ENCODE data around the gene CX3CL1.

The CX3CL1 gene

DNA sequence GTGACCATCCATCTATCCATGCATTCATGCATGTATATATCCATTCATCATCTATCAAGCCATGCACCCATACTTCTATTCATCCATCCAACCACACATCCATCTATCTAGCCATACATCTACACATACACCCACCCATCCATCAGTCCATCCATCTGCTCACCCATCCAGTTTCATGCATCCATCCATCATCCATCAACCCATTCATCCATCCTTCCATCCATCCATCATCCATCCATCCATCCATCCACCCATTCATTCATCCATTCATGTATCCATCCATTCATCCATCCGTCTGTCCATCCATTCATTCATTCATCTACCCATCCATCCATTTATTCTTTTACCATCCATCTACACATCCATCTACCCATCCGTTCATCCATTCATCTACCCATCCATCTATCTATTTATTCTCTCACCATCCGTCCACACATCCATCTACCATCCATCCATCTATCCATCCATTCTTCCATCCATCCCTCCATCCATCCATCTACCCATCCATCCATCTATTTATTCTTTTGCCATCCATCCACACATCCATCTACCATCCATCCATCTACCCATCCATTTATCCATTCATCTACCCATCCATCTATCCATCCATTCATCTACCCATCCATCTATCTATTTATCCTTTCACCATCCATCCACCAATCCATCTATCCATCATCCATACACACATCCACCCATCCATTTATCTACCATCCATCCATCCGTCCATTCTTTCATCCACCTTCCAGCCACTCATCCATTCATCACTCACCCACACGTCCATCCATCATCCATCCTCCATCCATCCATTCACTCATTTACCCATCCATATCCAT lies 35.4 kb downstream of the CX3CL1 start:
- DNase-seq: no peak

DNA sequence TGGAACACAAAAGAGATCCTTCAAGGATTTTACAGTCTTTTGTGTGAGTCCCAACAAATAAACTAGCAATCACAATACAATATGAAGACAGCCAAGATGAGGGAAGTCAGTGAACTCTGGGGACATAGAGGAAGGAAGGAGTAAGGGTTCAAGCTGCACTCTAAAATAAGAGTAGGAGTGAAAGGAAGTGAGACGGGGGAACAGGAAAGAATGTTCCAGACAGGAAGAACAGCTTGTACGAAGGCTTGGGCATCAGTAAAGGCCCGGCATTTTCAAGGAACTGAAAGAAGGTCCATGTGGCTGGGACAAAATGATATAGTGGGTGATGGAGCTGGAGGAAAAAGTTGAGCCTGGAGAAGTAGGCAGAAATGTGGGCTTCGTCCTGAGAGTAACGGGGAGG lies 36.8 kb downstream of the CX3CL1 start:
- no peak for DNase-seq

DNA sequence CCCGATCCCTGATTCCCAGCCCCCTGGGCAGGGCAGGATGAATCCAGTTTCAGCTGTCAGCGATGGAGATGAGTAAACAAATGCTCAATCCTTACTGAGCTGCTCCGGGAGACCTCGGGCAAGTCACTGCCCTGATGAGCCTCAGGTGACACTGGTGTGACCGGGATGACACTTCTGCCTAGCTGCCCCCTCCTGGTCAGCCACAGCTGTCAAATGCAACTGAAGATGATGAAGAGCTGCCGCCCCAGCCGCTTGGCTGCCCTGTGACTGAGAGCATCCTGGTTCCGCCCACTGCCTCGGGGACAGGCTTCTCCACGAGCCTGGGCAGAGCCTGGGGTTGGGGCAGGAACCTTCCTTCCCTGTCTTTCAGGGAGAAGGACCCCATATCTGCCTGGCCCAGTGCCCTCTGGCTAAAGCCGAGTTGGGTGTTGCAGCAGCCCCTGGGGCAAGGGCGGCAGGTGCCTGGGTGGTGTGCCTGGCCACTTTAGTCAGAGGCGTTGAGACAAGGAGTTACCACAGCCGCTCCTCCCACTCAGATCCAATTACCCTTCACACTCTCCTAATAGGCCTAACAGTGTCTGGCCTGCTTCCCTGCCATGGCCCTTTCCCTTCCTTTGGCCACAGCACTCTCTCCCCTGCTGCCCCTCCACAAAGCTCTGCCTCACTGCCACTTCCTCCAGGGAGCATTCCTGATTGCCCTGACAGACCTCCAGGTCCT lies 37.7 kb downstream of the CX3CL1 start:
- DNase-seq: no peak

DNA sequence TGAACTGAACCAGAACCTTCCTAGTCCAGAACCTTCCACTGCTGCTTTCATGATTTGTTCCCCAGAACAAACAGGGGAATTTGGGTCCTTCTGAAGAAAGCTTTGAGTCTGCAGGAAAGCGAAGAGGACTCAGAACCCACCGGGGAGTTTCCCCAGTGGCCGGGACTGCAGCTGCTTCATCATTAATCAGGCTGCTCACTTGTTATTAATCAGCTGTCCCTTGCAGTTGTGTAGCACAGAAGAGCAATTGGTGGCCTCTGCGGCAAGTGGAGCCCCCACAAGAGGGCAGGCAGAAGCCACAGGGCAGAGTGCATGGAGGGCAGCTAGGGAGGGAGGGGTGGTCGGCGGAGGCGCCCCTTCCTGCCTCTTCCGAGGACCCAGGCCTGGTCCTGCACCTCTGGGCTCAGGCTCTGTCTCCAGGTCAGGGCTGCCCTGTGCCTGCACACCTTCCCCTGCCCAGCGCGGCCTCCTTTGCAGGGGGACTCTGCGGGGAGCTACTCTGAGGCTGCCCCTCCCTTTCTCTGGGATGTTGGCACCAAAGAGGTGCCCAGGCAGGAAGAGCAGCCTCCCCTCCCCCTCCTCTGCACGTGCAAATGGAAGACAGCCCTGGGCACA lies 39.2 kb downstream of the CX3CL1 start:
- DNase-seq: no peak

DNA sequence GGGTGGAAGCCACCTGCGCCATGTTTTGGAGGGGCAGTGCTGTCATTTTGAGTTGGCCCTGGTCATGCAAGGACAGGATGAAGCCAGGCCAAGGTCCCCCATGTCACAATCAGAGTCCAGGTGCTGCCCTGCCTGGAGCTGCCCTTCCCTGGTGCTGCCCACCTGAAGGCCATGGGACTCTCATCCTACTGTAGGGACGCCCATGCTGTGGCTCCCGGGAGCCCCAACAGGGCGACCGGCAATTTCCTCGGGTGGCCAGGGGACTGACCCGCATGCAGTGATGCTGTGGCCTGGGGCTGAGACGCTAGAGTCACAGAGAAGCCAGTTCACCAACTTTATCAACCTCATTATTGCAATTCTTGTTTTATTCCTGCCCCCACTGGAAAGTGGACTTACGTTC lies 40.3 kb downstream of the CX3CL1 start:
- DNase-seq: no peak

DNA sequence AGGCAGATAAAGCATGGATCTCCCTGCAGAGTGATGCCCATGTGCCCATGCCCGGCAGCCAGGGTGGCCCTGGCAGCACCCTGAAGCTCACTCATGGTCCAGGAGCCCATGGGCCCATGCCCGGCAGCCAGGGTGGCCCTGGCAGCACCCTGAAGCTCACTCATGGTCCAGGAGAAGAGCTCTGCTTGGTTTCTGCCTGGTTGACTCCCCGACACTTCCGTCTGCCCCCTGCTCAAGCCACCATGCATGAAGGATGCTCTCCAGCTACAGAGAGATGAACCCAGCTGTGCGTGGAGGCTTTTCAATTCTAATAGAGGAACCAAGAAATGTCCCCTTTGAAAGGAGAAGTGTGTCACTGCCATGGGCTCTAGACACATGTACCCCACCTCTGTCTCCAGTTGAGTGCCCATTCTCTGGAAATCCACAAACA lies 41.0 kb downstream of the CX3CL1 start:
- DNase-seq: no peak

DNA sequence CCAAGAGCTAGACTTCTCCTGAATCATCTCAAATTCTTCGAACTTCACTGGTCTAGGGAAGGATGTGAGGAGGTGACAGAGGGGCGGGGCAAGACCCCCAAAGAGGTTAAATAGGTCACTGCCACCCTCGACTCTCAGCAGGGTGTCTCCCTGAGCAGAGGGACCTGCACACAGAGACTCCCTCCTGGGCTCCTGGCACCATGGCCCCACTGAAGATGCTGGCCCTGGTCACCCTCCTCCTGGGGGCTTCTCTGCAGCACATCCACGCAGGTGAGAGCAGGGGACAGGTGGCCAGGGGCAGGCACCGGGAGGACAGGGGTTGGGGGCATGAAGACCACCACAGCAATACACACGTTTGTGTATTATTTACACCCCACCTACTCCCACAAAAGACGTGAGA lies 41.4 kb downstream of the CX3CL1 start:
- DNase-seq: no peak

DNA sequence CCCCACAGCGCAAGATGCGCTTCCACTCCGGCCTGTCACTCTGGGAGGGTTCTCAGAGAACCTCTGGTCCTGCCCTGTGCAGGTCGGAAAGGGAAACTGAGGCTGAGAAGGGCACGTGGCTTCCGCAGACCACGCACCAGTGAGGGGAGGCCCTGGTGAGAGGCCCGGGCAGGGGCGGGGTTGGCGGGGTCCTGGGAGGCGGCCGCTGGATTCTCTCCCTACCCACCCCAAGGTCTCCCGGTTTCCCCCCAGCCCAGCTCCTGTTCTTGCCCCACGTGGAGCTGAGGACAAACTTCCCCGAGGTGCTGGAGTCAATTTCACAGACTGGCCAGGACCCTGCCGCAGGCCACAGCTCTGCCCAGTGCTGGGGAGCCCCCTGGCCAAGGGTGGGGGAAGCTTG lies 43.8 kb downstream of the CX3CL1 start:
- no peak for DNase-seq

DNA sequence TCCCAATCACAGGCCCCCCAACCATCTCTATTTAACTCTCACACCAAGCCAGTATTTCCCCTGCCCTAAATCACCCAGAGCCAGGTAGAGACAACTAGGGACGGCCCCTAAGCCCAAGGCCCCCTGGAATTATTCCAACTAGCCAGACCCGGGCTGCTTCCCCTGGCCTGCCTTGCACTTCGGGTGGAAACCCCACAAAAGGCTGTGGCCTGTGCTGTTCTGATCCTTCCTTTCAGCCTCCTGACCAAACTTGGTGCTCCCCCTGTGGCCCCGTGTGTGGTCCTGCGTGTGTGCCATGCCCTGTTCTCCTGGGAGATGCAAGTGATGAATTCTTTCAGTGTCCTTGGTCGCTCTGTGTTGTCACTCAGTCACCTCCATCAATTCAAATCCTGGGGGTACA lies 47.2 kb downstream of the CX3CL1 start:
- no peak for DNase-seq

DNA sequence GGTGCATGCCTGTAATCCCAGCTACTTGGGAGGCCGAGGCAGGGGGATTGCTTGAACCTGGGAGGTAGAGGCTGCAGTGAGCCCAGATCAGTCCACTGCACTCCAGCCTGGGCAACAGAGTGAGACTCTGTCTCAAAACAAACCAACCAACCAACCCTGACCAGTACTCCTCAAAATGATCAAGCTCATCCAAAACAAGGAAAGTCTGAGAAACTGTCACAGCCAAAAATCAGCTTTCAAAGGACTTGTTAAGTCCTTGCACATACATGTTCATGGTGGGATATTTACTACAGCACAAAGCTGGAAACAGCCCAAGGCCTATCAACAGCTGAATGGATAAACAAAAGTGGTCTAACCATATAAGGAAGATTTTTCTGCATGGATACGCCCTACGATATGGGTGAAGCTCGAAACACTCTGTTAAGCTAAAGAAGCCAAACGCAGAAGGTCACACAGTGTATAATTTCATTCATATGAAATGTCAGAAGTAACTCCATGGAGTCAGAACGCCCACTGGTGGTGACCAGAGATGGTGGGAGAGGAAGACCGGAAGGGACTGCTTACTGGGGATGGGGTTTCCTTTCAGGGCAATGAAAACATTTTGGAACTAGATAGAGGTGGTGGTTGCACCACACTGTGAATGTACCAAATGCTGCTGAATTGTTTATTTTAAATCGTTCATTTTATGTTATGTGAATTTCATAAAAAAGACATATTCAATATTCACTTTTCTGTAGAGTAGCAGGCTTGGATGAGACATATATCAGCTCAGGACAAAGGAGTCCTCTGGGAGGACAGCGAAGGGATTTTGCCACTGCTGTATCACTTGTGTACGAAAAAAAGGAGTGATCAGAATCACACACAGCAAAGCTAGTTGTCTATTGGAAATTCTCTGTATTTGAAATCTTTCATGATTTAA lies 50.0 kb downstream of the CX3CL1 start:
- no peak for DNase-seq

DNA sequence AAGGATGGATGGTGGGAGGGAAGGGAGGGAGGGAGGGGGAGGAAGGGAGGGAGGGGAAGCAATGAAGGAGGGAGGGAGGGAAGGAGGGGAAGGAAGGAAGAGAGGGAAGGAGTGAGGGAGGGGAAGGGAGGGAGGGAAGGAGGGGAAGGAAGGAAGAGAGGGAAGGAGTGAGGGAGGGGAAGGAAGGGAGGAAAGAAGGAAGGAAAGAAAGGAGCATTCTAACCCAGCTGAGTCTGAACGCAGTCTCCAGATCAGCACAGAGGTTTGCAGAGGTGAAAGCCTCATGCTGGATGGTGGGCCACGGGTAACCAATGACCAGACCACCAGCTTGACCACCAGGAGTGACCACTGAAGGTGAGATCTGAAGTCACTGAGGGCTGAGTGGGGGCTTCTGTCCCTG lies 50.9 kb downstream of the CX3CL1 start:
- no peak for DNase-seq

DNA sequence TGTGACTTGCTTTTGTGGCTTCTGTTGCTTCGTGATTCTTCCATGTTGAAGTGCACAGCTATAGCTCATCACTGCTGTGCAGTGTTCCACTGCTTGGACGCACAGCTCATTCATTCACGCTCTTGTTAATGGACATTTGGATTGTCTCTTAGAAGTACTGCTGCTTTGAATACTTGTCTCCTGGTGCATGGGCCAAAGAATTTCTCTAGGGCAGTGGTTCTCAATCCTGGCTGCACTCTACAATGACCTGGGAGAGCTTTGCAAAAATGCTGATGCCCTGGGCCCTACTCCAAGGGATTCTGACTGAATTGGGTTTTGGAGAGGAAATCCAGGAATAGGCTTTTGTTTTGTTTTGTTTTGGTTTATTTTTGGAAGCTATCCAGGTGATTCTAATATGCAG lies 52.3 kb downstream of the CX3CL1 start:
- no peak for DNase-seq

DNA sequence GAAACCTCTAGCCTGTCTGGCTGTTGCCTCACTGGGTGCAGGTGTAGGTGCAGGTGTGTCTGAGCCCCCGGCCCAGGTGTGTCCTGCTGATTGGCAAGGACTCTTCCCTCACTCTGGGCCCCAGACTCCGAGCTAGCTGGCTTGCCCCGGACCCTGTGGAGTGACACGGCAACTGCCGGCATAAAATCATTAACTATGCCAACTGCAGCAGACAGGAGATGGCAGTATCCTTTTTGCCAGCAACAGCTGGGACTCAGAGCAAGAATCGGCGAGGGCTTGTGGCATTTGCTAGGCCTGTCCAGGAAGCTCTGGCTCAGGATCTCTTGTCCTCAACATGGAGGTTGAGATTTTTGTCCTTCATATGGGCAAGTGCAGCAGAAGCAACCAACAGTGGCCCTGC lies 54.1 kb downstream of the CX3CL1 start:
- no peak for DNase-seq

DNA sequence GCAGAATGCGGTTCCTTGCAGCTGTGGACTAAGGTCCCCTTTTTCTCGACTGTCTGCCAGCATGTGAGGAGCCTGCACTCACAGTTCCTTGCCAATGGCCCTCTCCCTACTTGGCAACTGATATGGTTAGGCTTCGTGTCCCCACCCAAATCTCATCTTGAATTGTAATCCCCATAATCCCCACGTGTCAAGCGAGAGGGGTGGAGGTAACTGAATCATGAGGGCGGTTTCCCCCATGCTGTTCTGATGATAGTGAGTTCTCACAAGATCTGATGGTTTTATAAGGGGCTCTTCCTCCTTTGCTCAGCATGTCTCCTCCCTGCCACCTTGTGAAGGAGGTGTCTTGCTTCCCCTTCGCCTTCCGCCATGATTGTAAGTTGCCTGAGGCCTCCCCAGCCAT lies 55.0 kb downstream of the CX3CL1 start:
- no peak for DNase-seq

DNA sequence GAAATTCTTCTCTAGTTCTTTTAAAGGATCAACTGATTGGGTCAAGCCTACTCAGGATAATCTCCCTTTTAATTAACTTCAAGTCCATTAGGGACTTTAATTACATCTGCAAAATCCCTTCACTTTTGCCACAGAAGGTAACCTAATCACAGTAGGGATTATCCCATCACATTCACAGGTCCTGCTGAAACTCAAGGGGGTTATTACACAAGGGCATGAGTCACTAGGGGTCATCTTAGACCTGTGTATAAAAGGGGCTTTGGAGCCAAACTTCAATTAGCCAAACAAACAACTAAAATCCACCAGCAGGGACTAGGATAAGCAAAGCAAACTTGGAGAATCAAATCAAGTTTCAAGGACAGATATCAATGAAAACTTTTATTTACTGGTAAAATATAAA lies 55.5 kb downstream of the CX3CL1 start:
- DNase-seq: no peak

DNA sequence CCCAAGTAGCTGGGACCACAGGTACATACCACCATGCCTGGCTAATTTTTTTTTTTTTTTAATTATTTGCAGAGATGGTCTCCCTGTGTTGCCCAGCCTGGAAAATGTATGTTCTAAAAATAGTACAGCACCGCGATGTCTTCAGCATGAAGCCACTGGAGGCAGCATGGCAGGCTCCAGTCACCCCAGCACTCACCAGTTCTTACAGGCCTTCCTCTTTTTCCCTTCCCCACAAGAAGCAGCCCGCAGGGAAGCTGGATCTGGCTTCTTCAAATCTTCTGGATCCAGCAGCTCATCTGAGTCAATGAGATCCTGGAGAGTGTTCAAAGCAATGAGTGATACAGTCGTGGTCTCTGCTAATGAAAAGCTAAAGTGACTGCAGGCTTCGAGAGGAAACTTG lies 58.7 kb downstream of the CX3CL1 start:
- no peak for DNase-seq

DNA sequence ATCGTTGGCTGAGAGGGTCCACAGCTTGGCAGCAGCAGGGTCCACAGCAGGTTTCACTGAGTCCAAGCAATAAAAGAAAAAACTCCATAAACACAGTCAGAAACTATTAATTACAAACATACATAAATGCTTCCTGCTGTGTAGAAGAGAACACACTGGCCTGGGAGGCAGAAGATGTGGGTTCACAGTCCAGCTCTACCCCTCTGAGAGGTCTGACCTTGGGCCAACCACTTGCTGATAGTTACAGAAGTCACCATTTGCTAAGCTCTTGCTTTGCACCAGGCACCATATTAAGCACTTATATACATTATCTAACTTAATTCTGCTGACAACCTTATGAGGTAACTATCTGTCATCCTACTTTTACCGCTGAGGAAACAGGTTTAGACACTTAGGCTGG lies 60.2 kb downstream of the CX3CL1 start:
- no peak for DNase-seq

DNA sequence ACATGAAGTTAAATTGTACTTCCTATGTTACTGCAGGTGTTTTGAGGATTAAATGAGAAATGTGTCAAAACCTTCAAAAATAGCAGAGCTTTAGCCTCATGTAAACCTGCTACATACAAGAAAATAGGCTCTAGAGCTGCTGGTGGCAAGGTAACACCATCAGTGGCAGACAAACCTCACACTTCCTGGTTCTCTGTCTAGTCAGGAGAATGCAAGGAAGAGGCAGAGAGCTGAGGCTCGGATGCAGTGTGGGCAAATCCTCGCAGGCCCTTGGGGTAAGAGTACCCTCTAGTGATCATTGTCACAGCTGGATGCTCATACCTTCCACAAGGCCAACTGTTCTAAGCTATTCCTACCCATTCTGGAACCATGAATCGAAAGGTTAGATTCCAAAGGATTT lies 60.7 kb downstream of the CX3CL1 start:
- DNase-seq: no peak

DNA sequence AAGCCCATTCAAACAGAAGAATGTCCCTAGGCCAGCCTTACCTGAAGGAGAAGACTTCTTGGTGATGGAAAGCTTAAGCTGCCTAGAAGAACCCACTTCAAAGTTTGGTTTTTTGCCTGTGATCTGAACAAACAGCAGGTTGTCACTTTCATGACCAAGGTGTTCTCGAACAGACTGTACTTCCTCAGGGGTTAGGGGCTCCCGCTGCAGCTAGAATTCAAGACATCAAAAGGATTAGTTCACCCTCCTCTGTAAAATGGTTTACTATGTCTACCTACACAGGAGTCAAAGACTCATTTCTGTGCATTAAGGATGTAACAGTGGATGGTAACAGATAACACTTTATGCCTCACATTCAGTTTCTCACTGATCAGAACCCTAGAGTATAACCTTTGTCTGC lies 61.7 kb downstream of the CX3CL1 start:
- DNase-seq: no peak
